GM12891 (cell line): ENCODE data around the gene STK35.

Source experiments
- PAX5 ChIP-seq: IDR thresholded peaks from 2 replicates; pipeline ENCODE4 v1.6.1; 2011; ENCODE audit warnings: low read length, moderate library complexity, mild to moderate bottlenecking; ENCODE audit not compliant: insufficient read depth, severe bottlenecking
- POLR2A ChIP-seq: IDR thresholded peaks from 2 replicates; pipeline ENCODE4 v1.6.1; 2011; ENCODE audit warnings: low read depth, low read length, control low read depth
- POLR2AphosphoS5 ChIP-seq: IDR thresholded peaks from 2 replicates; pipeline ENCODE4 v1.6.1; 2011; ENCODE audit warnings: low read depth, low read length, control low read depth

DNA sequence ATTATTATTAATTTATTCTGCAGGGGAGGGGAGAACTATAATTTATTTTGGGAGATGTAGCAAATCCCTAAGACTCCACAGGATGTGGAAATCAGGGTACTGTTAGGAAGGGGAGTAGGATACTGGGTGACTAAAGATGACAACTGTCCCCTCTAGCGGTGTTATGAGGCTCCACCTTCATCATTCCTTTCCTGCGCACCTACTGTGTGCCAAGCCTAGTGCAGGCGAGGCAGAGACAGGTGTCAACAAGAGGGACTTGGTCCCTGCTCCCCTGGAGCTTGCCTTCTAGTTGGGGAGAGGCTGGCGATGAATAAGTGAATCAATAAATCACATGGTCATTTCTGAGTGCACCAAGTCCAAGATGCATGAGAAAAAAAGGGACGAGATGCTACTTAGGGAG is 65.5 kb downstream of the STK35 start:
- TF ChIP-seq POLR2A (no peak), POLR2AphosphoS5 (no peak), PAX5 (no peak)
